C4-2B (cell line): ENCODE results near the gene DRD4.

Source experiments
- CTCF ChIP-seq: fragments of 450-650 bp; conservative IDR thresholded peaks from 2 replicates; pipeline ENCODE4 v1.5.1; 2017; ENCODE audit warnings: mild to moderate bottlenecking
- ZFX ChIP-seq: fragments of 450-650 bp; IDR thresholded peaks from 2 replicates; pipeline ENCODE4 v1.6.1; 2017

GRCh38 chr11:665704-666281 is 28.7 kb downstream of the DRD4 start:
- TF ChIP-seq CTCF (no peak), ZFX (no peak)
